GM18517 (cell line): ENCODE data around the gene CD86.

Experiments used
- ATAC-seq: cut with Tn5 transposase; IDR thresholded peaks from one replicate; pipeline ENCODE4 v1.9.1; 2021; ENCODE audit warnings: mild to moderate bottlenecking, moderate library complexity; ENCODE audit not compliant: unreplicated experiment

CD86 gene

DNA sequence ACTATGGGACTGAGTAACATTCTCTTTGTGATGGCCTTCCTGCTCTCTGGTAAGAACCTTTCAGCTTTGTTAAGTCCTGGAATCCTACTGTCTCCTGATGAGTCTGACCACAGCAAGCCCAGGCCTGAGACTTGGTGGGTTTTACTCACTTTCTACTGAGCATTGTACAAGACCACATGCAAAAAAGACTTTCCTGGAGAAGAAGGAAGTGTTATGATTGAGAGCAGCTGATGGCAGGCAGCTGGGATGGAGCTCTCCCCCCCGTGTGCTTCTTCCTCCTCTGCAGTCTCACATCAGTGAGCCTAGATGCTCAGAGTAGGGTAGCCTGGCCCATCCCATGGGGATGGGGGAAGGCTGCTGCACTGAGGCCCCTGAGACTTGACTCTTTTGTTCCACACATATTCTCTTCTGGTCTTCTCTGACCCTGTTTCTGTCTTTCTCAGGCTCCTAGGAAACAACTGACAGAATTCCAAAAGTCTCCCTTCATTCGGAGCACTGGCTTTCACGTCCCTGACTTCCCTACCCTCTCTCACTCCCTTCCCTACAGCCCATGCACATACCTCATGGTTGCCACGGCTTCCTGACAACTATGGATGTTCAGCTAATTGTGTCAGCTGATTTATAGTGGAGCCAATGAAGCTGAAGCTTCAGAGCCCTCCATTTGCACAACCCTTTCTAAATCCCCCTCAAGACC is 36.6 kb downstream of the CD86 start:
- ATAC-seq = no peak

DNA sequence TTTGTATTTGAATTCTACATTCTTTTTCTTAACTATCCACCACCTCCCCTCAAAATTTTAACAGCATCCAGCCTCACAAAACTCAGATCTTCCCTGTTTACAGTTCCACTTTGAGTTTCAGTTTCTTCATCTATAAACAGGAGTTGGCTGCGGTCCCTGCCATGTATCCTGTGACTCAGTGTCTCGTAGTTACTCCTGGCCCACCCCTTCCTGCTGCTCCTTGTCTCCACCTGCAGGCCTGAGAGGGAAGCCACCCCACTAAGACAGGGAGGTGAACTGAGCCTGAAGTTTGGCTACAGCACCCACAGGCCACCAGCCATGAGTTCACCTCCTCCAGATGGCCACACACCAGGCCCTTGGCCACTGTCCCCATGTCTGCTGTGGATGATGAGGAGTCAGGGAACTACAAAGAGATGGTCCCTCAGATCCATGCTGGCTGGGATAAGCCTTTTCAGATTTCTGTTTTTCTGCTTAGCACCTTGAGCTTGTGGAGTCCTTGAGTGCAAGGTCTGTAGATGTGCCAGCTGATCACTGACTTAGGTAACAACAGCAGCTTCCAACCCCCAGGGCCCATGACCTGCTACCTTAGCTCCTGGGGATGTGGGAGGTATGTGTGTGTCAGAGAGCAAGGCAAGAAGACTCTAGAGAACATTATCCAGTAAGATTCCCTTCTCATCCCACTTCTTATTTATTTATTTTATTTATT is 37.5 kb downstream of the CD86 start:
- ATAC-seq = no peak

DNA sequence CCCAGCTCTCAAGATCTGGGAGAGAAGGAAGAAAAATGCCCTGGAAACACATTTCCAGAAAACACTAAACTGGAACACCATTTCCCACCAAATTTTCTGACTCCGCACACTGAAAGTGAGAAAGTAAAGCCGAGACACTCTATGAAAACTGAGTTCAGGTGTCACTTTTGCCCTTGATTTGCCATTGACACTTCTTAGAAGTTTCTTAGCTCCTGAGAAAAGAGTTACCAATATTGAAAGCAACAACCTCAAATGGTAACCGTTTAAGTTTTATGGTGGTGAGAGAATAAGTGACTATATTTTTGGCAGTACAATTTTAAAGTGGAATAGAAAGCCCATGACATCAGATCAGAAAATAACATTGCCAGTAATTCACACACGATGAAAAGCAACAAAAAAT is 39.0 kb downstream of the CD86 start:
- peak; percentile 59 for ATAC-seq

DNA sequence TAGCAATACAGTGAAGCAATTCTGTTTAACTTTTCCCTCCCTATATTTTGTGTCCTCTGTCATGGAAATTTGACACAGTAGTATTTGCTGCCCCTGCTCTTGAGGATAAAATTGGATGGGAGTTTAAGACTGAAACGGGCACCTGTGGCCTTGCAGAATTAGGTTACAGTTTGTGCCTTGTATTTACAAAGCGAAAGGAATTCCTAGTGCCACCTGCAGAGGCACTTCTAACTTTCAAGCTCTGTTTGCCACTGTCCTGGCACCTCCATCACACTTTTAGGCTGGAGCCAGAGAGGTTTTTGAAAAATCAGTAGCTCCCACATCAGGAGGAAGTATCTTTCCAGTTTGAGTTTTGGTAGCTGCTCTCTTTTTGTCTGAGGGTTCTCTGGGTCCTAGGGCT is 39.5 kb downstream of the CD86 start:
- ATAC-seq = no peak

DNA sequence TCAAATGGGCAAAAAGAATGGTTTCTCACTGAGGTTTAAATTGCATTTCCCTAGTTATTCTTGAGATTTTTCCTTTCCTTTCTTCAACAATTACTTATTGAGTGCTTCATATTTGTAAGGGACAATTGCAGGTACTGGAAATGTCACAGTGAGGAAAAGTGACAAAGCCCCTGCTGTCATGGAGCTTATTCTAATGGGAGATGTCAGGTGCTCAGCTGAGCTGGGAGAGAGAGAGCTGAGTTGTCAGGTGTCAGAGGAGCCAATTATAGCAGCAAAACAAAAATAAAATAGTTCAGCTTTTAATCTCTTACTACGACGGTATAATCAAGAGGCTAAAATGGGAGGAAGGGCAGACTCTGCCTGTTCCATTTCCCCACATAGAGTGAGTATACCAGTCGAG is 42.0 kb downstream of the CD86 start:
- ATAC-seq = no peak

DNA sequence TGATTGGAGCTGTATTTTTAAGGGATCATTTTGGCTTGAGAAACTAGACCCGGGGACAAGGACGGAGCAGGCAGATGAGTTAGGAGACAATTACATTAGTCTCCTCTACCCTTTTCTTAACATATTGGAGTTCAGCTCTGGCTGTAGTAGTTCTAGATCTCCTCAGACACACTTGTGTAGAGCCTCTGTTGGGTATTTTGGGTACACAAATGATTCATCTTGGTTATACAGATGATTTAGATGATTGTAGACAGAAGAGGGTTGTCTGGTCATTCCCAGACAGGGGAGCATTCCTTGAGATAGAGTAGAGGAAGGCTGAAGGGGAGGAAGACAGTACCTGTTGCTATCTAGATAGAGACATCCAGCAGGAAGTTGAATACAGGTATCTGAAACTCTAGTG is 43.4 kb downstream of the CD86 start:
- no peak for ATAC-seq

DNA sequence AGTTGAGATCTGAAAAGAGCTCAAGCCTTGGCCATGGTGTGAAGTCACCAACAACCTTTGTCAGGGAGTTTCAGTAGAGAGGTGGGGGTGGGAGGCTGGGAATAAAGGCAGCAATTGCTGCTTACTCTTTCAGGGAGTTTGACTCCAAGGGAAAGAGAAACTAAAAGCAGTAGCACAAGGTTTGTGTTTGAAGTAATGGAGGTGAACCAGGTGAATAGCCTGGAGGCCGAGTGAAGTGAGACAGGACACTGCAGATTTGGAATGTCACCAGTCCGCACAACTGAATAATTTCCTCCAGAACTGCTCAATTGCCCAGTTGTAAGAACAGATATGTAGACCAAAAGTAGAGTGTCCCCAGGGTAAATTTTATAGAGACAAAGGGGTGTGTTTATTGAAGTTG is 44.1 kb downstream of the CD86 start:
- ATAC-seq = no peak

DNA sequence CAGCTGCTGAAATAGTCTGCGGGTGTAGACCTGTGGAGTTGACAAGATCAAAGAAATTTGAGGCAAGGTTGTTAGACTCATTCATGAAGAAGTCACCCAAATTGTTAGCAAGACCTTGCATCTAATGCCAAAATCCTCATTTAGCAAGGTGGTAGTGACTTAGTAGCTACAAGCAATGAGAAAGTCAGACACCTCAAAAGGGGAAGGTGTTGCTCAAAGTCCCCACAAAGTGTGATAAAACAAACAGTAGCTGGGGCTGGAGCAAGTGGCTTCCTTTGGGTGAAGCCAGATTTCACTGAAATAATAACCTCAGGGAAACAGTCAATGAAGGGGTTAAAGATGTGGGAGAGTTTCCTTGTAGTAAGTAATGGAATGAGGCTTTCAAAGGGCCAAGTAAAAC is 44.9 kb downstream of the CD86 start:
- no peak for ATAC-seq

DNA sequence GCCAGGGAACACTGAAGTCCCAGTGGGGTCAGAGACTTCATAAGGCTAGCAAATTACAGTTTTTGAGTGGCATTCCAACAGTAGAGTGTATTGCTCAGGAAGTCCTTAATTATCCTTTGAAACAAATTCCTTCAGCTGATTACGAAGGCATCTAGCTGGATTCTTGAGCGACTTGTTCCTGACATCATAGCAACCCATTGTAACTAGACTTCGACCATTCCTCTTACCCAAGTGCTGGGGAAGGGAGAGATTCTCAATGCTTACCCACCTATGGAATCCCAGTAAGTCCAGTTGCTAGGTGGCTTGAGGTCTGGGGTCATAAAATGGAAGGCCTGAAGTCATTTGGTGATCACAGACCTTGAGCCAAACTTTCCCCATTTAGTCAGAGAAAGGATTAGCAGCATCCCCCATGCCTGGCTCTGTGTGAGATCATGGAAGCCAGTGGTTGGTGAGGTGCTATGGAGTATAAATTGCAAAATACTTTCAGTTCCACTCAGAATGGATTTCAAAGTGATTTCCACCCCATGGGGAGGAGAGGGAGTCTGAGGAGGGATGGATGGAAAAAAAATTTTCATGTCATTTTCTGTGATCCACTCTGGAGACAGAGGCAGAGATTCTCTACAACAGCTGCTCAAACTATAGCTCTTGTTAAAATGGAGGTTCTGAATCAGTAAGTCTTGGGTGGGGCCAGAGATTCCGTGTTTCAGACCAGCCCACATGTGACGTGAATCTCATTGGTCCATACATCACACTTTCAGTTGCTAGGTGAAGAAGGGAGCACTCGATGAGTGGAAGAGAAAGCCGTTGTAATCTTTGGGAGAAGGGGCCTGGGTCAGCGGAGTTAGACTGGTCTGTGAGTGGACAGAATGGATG is 45.7 kb downstream of the CD86 start:
- peak; percentile 36 for ATAC-seq

DNA sequence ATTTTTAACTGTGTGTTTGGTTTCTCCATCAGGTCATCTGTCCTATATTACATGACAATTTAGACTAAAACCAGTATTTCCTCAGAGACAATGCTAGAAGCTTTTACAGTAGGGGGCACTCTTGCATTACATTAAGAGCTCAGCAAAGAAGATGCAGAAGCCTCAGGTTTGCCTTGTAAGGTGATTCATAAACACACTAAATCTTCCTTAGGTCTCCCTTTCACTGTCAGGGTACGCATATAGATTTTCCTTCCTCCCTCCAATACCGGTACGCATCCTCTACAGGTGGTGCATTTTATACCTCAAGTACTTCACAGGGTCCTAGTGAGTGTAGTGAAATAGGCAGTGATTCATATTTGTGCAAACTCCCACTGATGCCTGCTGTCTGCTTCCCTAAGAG is 46.5 kb downstream of the CD86 start:
- peak; percentile 48 for ATAC-seq

DNA sequence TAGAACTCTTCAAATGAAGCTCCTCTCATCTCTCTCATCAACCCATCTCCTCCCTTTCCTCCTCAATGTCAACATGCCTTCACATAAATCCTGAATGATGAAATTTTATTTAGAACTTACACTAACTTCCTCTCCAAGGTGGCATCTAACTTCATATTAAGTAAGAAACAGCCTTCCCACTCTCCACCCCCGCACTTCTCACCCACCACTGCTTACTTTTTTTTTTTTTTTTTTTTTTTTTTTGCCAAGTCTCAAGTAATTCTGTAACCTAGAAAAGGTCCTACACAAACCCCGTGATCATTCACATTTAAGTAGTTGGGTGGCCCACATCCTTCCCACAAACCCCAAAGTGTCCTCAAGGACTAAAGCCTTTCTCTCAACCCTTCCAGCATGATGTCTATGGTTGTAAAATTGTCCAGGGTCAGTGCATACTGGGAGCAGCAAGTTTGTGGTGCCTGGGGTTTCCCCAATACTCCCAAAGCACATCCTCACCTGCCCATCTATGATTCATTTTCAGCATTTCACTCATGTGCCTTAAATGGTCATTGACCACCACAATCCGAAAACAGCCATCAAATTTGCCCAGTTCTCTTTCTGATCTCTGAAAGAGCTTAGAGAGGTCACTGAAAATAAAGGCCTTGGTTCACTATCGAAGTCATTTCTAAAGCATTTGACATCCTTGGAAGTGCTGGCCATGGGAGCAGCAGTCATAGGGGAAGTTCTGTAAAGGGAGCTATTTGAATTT is 47.2 kb downstream of the CD86 start:
- peak; percentile 50 for ATAC-seq

DNA sequence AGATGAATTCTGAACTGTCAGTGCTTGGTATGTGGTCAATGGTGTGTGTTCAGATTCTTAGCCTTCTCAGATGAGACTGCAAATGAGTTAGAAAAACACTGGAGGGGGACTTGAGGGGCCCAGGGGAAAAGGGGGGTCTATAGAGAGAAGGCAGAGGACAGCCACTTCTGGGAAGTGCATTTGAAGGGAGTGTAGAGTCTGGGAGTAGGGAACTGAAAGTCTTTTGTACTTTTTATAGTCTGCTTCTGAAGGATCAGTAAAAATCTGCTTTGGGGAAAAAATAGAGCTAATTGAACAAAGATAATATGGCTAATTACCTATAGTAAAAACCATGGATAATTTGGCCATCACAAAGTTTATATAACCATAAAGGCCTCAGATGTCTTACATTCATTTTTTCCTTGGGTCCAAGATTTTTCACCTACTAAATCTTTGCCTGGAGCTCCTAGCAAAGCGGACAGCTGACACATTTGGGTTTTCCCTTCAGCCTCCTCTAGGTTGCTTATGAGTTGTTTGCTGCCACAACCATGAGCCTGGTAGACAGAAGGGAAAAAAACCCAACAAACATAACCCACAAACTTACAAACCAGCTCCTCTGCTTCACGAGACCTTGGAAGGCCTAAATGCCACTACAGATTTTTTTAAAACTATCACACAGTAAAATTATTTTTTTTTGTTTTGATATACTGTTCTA is 48.8 kb downstream of the CD86 start:
- ATAC-seq = no peak

DNA sequence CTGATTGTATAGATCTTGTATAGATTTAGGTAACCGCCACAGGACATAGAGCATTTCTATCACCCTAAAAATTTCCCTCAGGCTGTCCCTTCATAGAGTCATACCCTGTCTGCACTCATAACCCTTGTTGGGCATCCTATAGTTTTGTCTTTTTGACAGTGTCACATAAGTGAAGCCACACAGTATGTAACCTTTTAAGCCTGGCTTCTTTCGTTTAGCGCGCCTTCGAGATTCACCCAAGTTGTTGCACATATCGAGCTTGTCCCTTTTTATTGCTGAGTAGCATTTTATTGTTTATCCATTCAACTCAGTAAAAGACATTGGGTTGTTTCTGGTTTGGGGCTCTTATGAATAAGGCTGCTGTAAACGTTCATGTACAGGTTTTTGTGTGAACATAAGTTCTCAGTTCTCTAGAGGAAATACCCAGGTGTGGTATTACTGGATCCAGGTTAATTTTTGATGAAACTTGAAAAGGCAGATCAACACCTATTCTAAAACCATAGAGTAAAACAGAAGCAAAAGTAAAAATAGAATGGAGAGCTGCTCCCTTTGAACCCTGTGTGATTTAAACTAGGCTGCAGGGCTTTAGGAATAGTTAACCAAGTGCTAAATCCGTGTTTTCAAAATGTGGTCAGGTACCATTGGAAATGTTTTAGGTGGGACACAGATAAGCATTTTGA is 49.5 kb downstream of the CD86 start:
- no peak for ATAC-seq

DNA sequence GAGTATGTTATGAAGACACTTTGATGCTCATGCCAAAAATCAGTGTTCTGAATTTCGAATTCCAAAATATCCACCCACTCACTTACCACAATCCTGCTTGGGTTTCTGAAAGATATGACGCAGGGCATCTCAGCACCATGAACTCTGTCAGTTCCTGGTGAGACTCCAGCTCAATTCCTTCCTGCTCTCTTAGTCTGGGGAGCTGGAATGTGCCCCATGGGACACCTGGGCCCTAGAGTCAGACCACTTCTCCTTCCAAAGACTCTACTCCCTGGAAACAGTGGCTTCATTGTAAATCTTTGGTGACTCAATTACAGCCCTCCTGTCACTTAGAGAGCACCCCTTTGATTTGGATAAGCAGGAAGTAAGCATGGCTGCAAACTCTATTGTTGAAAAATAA is 50.5 kb downstream of the CD86 start:
- ATAC-seq = no peak

DNA sequence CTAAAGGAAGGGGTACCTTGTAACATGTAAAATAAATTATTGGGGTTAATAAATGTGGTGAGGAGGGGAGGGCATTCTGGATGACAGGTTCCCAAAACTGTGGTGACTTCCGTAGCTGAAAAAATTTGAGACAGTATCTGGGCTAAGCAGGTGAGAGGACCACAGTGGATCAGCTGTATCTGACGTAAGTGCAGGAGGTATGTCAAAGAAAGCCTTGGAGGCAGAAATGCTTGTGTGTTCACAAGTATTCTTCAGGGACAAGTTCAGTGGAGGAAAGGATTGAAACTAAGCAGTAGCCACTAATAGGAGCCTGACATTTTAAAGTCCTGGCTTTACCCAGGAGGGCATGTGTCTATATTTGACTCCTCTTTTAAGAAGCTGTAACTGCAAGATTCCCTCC is 52.0 kb downstream of the CD86 start:
- ATAC-seq = no peak

DNA sequence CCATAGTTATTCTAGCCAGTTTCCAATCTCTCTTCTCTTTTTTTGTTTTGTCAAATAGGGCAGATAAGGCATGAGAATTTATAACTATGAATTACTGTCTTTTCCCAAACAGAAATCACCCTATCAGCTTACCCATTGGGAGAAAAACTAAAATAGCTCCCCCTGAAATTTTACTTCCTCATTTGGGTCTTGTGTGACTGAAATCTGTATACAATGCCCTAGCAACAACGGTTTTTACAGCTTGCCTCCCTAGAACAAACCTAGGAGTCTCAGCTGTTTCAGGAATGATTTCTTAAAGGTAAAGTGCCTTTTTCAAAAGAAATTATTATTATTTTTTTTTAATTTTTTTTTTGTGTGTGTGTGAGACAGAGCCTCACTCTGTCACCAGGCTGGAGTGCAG is 56.8 kb downstream of the CD86 start:
- ATAC-seq = no peak

DNA sequence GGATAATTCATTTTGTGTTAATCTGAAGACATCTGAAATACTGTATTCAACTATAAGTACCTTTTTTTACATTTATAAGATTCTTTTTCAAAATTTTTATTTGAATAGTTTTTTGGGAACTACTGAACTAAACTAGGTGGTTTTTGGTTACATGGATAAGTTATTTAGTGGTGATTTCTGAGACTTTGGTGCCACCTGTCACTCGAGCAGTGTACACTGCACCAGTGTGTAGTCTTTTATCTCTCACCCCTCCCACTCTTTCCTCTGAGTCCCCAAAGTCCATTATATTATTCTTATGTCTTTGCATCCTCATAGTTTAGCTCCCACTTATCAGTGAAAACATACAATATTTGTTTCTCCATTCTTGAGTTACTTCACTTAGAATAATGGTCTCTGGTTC is 57.6 kb downstream of the CD86 start:
- no peak for ATAC-seq

DNA sequence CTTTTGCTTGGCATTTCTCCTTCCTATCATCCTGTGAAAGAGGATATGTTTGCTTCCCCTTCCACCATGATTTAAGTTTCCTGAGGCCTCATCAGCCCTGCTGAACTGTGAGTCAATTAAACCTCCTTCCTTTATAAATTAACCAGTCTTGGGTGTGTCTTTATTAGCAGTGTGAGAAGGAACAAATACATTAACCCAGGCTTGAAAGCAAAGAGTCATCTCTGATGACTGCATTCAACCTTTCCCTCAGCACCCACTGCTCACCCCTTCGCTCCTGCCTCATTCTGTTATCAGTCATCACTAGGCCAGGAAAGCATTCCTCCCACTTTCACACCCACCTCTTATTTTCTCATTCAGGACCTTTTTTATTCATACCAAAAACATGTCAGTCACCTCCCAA is 68.7 kb downstream of the CD86 start:
- ATAC-seq = no peak

DNA sequence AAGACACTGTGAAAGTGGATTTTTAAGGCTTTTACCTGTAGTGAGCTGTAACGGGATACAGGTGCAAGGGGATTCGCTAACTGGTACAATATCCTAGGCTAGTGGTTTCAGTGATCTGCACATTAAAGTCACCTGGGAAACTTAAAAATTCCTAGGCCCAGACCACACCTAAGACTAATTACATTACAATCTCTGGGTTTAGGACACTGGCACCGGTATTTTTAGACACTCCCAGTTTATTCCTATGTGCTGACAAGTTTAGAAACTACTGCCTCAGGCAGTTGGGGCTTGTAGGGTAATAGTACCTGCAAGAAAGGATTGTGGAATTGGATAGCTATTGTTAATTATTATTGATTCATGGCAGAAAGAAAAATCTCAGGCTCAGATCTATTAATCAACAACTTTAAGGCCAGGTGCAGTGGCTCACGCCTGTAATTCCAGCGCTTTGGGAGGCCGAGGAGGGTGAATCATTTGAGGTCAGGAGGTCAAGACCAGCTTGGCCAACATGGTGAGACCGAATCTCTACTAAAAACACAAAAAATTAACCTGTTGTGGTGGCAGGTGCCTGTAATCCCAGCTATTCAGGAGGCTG is 77.9 kb downstream of the CD86 start:
- no peak for ATAC-seq

DNA sequence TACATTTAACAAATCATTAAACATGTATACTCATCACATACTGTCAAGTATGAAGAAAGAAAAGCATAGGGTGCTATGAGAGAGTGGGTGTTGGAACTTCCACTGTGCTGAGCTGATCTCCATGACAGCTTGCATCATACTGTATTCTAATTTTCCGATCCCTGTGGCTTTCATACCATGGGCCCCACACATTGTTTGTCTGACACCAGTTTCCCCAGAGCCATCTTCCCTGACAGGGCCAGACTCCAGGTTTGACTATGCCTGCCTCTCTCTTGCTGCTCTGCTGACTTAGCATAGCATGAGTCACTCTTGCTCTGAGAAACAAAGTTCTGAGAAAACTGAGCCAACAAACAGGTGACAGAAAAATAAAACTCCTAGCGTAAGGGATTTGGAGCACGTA is 91.3 kb downstream of the CD86 start:
- ATAC-seq = no peak
